HCT116 (cell line): ENCODE data around the gene GSDMA.

Experiments
- CEBPB ChIP-seq: IDR thresholded peaks from 2 replicates; pipeline ENCODE4 v1.6.1; 2012; ENCODE audit warnings: low read depth
- CTCF ChIP-seq, 3 experiments: fragments of 200-600 bp in 1 of 3; sonication (generic) in 1 of 3; IDR thresholded peaks in 2 of 3; conservative IDR thresholded peaks in 1 of 3; 2 replicates each; pipeline ENCODE4 v1.5.1; 2012 to 2017; ENCODE audit warnings: low read depth in 2 of 3, low read length in 2 of 3, antibody characterized with exemption in 1 of 3, borderline replicate concordance in 1 of 3, control low read depth in 1 of 3, mild to moderate bottlenecking in 1 of 3, mixed read lengths in 1 of 3, mixed run types in 1 of 3, moderate library complexity in 1 of 3; ENCODE audit not compliant: insufficient read depth in 1 of 3
- EZH2phosphoT487 ChIP-seq: fragments of 200-600 bp; IDR thresholded peaks from 2 replicates; pipeline ENCODE4 v1.6.1; 2018; ENCODE audit warnings: antibody characterized with exemption, borderline replicate concordance
- JUND ChIP-seq: IDR thresholded peaks from 2 replicates; pipeline ENCODE4 v1.6.1; 2012
- POLR2AphosphoS5 ChIP-seq: IDR thresholded peaks from 2 replicates; pipeline ENCODE4 v1.6.1; 2011; ENCODE audit warnings: mild to moderate bottlenecking, low read depth, low read length, moderate library complexity
- RAD21 ChIP-seq: IDR thresholded peaks from 2 replicates; pipeline ENCODE4 v1.6.1; 2012; ENCODE audit warnings: low read depth, mild to moderate bottlenecking
- ZFX ChIP-seq: fragments of 450-650 bp; IDR thresholded peaks from 2 replicates; pipeline ENCODE4 v1.6.1; 2017
- TF ChIP-seq, protein P1 (sequence below): IDR thresholded peaks from 2 replicates; pipeline ENCODE4 v1.6.1; 2012
- TF ChIP-seq, protein P2 (sequence below): IDR thresholded peaks from 2 replicates; pipeline ENCODE4 v1.6.1; 2012; ENCODE audit warnings: low read depth

- TF ChIP-seq CTCF (IDR thresholded peaks at IDR 0.05 in 2 of 3, conservative IDR thresholded peaks at IDR 0.05 in 1 of 3; ENCODE audit: borderline replicate concordance in 1 of 3, insufficient read depth in 1 of 3, low read depth in 2 of 3, low read length in 2 of 3) = no peak
- TF ChIP-seq JUND = no peak
- TF ChIP-seq EZH2phosphoT487 = no peak
- no peak for TF ChIP-seq POLR2AphosphoS5
- TF ChIP-seq RAD21 = no peak
- TF ChIP-seq, protein P1, sequence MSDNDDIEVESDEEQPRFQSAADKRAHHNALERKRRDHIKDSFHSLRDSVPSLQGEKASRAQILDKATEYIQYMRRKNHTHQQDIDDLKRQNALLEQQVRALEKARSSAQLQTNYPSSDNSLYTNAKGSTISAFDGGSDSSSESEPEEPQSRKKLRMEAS = no peak
- TF ChIP-seq CEBPB = no peak
- TF ChIP-seq, protein P2, sequence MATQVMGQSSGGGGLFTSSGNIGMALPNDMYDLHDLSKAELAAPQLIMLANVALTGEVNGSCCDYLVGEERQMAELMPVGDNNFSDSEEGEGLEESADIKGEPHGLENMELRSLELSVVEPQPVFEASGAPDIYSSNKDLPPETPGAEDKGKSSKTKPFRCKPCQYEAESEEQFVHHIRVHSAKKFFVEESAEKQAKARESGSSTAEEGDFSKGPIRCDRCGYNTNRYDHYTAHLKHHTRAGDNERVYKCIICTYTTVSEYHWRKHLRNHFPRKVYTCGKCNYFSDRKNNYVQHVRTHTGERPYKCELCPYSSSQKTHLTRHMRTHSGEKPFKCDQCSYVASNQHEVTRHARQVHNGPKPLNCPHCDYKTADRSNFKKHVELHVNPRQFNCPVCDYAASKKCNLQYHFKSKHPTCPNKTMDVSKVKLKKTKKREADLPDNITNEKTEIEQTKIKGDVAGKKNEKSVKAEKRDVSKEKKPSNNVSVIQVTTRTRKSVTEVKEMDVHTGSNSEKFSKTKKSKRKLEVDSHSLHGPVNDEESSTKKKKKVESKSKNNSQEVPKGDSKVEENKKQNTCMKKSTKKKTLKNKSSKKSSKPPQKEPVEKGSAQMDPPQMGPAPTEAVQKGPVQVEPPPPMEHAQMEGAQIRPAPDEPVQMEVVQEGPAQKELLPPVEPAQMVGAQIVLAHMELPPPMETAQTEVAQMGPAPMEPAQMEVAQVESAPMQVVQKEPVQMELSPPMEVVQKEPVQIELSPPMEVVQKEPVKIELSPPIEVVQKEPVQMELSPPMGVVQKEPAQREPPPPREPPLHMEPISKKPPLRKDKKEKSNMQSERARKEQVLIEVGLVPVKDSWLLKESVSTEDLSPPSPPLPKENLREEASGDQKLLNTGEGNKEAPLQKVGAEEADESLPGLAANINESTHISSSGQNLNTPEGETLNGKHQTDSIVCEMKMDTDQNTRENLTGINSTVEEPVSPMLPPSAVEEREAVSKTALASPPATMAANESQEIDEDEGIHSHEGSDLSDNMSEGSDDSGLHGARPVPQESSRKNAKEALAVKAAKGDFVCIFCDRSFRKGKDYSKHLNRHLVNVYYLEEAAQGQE = no peak
- TF ChIP-seq ZFX = no peak
Observed at GRCh38 chr17:40021451-40021971, 58.7 kb downstream of the GSDMA start.
